Measurements from ENCODE around the gene AHCYL1. TPM values are rescaled to one million over a fixed set of nuclear protein-coding genes. Genes with fewer than 3 reads are reported as not detected.
"Not testable (repeated sequence)": the region's sequence is repeated elsewhere in the genome, so short reads cannot be mapped to it uniquely, and the experiment has no call there.

AHCYL1 gene
- total and polyA plus RNA-seq, 9 donors: 41.1 to 113 (median 85.8) TPM

DNA sequence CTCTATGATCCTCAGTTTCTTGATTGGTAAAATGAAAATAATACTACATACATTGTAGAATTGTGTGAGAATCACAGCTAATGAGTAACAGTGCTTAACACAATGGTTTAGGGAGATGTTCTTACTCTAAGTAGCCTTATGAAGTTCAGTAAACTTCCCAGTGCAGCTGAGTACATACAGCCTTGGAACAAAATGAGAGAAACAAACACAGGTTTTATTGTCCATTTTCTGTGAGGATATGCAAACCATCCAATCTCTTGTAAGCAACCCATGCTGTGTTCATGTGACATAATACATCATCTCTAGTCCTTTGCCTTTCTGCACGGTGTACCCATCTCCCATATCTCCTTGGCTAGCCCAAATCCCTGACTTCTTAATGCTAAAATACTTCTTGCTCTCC lies 35.2 kb downstream of the AHCYL1 start:
- TF ChIP-seq POLR2A (IDR thresholded peaks at IDR 0.05): no peak
- Histone ChIP-seq H3K9me3 (no peaks in the 10 kb centered on the region), H3K36me3 (no peaks in the 10 kb centered on the region), H3K27ac (no peak overlapping the region), H3K27me3 (no peaks in the 10 kb centered on the region), H3K4me1 (ENCODE audit: insufficient read depth) (no peaks in the 10 kb centered on the region), H3K4me3 (no peak overlapping the region)
- 71 to 78% (median 75%) methylated on average over 1 of the region's 1 CpG for WGBS, 3 donors
- no peak for DNase-seq
- intact Hi-C loops (cut with DNase I): no loop called here

DNA sequence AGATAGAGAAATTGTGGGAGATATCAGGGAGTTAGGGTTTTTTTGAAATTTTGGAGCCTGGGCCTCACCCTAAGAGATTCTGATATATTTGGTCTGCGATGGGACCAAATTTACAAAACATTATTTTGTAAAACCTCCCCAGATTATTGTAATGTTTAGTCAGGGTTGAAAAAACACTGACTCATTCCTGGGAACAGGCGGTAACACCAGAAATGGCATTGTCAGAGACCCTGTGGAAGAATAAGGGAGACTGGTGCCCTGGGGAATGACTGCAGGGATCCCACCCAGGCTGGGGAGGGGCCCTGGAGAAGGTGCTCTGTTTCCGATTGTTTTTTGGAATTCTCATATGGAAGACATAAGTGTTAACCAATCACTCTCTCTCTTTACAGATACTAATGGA lies 36.7 kb downstream of the AHCYL1 start:
- Histone ChIP-seq H3K4me3 (no peak overlapping the region), H3K36me3 (no peaks in the 10 kb centered on the region), H3K27me3 (no peaks in the 10 kb centered on the region), H3K9me3 (no peaks in the 10 kb centered on the region), H3K4me1 (ENCODE audit: insufficient read depth) (no peaks in the 10 kb centered on the region), H3K27ac (no peak overlapping the region)
- no peak for TF ChIP-seq EP300 (IDR thresholded peaks at IDR 0.05)
- no peak for TF ChIP-seq POLR2A (IDR thresholded peaks at IDR 0.05)
- TF ChIP-seq, protein P1, sequence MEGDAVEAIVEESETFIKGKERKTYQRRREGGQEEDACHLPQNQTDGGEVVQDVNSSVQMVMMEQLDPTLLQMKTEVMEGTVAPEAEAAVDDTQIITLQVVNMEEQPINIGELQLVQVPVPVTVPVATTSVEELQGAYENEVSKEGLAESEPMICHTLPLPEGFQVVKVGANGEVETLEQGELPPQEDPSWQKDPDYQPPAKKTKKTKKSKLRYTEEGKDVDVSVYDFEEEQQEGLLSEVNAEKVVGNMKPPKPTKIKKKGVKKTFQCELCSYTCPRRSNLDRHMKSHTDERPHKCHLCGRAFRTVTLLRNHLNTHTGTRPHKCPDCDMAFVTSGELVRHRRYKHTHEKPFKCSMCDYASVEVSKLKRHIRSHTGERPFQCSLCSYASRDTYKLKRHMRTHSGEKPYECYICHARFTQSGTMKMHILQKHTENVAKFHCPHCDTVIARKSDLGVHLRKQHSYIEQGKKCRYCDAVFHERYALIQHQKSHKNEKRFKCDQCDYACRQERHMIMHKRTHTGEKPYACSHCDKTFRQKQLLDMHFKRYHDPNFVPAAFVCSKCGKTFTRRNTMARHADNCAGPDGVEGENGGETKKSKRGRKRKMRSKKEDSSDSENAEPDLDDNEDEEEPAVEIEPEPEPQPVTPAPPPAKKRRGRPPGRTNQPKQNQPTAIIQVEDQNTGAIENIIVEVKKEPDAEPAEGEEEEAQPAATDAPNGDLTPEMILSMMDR (IDR thresholded peaks at IDR 0.05): no peak
- WGBS, 3 donors: 42 to 62% (median 54%) methylated on average over 3 of the region's 3 CpGs
- no peak for DNase-seq
- intact Hi-C loops (cut with DNase I): no loop called here

DNA sequence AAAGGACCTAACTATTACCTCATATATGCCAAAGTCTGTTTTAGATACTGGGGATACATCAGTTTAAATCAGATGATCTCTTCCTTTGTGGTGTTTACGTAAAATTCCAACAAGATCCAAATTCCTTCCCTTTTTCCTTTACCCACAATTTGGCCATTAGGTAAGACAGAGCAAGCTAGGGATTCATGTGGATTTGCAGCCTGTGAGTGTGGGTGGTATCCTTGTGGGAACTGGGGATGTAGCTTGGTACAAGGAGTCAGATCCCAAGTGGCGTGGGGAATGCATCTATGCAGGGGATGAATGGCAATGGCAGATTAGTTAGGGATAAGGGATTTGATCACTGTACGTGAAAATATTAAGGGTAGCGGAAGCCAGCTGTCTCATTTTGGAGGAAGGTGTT lies 40.0 kb downstream of the AHCYL1 start:
- TF ChIP-seq, protein P1 (IDR thresholded peaks at IDR 0.05): no peak
- TF ChIP-seq EP300 (IDR thresholded peaks at IDR 0.05) (no peak), POLR2A (IDR thresholded peaks at IDR 0.05) (no peak)
- WGBS, 3 donors: 90 to 91% (median 90%) methylated on average over 4 of the region's 4 CpGs

DNA sequence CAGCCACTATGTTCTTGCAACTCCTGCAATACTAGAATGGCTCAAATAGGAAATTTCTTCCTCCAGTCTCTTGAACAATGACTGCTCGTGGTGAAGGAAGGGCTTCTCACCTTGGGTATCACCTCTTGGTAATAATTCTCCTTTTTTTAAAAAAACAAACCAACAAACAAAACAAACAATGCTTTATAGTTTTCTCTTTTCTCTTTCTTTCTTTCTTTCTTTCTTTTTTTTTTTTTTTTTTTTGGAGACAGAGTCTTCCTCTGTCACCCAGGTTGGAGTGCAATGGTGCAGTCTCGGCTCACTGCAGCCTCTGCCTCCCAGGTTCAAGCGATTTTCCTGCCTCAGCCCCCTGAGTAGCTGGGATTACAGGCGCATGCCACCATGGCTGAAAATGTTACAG lies 46.1 kb downstream of the AHCYL1 start:
- H3K27ac ChIP-seq; DNase-seq; H3K36me3 ChIP-seq; H3K4me1 ChIP-seq (ENCODE audit: insufficient read depth); H3K9me3 ChIP-seq; H3K27me3 ChIP-seq; H3K4me3 ChIP-seq; intact Hi-C loops (cut with DNase I): not testable (repeated sequence)
- WGBS, 3 donors: 63 to 80% (median 68%) methylated on average over 4 of the region's 4 CpGs

More for the DNA sequence above, 40.0 kb downstream of the AHCYL1 start:
- Histone ChIP-seq H3K4me3 (no peak overlapping the region), H3K27me3 (no peaks in the 10 kb centered on the region), H3K36me3 (no peaks in the 10 kb centered on the region), H3K27ac (no peak overlapping the region), H3K9me3 (no peaks in the 10 kb centered on the region), H3K4me1 (ENCODE audit: insufficient read depth) (no peaks in the 10 kb centered on the region)
- intact Hi-C loops (cut with DNase I): no loop called here
- no peak for DNase-seq

DNA sequence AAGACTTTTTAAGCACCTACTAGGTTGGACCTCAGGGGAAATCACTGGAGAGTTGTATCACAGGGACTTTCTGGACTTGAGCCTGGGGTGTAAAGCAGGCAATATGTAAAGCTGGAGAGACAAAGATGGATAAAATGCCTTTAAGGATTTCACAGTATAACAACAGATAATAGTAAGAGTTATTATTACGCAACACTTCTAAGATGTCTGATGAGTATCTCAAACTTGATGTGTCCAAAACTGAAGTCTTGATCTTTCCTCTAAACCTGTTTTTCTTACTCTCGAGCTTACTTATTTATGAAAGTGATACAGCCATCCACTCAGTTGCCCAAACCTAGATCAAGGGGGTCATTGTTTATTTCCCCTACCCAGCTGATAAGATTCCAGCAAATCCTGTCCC lies 47.8 kb downstream of the AHCYL1 start:
- H3K36me3 ChIP-seq: no peaks in the 10 kb centered on the region
- no peak overlapping the region for H3K27ac ChIP-seq
- H3K27me3 ChIP-seq: no peaks in the 10 kb centered on the region
- intact Hi-C loops (cut with DNase I): no loop called here
- TF ChIP-seq POLR2A (IDR thresholded peaks at IDR 0.05): no peak
- TF ChIP-seq, protein P1 (IDR thresholded peaks at IDR 0.05): no peak
- TF ChIP-seq EP300 (IDR thresholded peaks at IDR 0.05): no peak
- H3K9me3 ChIP-seq: no peaks in the 10 kb centered on the region
- no peak for DNase-seq
- 93 to 99% (median 94%) methylated on average over 2 of the region's 2 CpGs for WGBS, 3 donors
- H3K4me1 ChIP-seq (ENCODE audit: insufficient read depth): peaks cover 5% of the 10 kb centered on the region
- H3K4me3 ChIP-seq: no peak overlapping the region

DNA sequence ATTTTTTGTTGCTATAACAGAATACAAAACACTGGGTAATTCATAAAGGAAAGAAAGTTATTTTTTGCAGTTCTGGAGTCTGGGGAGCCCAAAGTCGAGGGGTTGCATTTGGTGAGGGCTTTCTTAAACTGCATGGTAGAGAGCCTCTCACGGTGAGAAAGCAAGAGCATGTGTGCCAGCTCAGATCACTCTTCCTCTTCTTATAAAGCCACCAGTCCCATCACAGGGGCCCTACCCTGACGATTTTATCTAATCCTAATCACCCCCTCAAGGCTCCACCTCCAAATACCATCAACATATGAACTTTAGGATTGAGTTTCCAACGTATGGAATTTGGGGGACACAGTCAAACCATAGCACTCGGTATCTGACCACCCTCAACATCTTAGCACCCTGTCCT lies 48.9 kb downstream of the AHCYL1 start:
- no peaks in the 10 kb centered on the region for H3K27me3 ChIP-seq
- no peak overlapping the region for H3K27ac ChIP-seq
- 79 to 87% (median 86%) methylated on average over 5 of the region's 5 CpGs for WGBS, 3 donors
- H3K4me3 ChIP-seq: no peak overlapping the region
- peaks cover 5% of the 10 kb centered on the region for H3K4me1 ChIP-seq (ENCODE audit: insufficient read depth)
- TF ChIP-seq EP300 (IDR thresholded peaks at IDR 0.05) (no peak), POLR2A (IDR thresholded peaks at IDR 0.05) (no peak)
- TF ChIP-seq, protein P1 (IDR thresholded peaks at IDR 0.05): no peak
- H3K36me3 ChIP-seq: no peaks in the 10 kb centered on the region
- H3K9me3 ChIP-seq: no peaks in the 10 kb centered on the region
- intact Hi-C loops (cut with DNase I): no loop called here
- no peak for DNase-seq
